ENCODE data around the gene CHKA.

Gene CHKA

DNA sequence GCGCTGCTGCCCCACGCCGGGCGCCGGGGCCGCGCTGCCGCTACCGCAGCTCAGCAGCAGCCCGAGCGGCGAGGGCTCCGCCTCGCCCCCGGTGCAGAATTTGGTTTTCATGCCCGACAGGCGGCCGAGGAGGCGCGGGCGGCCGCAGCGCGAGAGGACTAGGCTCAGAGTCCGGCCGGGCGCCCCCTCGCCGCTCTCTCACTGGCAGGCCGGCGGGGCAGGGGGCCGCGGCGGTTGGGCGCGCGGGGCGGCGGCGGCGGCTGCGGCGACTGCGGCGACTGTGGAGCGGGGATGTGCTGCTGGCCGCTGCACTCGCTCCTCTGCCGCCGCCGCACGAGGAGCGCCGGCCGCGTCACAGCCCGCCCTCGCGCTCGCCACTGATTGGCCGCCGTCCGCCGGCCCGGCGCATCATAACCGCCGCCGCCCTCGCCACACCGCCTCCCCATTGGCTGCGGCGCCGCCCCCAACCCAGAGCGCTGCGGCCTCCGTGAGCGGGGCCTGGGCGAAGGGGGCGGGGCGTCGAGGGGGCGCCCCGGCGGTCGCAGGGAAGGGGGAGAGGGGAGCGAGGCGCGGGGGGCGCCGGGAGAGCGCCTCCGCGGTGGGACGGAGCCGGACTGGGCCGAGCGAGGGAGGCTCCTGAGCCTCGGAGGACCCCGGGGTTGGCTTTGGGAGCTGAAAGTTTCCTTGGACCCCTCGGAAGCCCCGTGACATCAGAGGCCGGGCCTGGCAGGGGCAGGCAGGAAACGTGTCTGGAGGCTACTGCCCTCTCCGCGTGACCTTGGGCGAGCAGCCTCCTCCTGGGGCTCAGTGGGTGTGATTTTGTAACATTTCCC, at the start of gene CHKA:
CHKA (minus strand) TSS at position 322 of the 833 bp plus-strand sequence; CDS start at position 111, 211 bp downstream.
- DNase-seq (ENCODE audit: low spot score): peak; percentile 88

DNA sequence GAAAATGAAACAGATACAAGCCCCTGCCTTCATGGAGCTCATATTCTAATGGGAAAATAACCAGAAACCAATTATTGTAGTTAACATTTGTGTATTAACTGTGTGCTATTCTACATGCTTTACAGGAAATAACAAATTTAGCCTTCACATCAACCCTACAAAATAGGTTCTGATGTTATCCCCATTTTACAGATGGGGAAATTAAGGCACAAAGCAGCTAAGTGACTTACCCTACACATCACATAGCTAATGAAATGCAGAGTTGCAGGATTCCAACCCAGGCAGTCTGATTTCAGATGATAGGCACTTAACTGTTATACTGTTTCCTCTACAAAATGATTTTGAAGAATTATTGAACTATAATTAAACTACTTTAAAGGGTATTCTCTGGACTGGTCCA, 48.3 kb upstream of the CHKA start:
- DNase-seq (ENCODE audit: low spot score): no peak

GRCh38 chr11:68168694-68169093, 47.5 kb upstream of the CHKA start:
- no peak for DNase-seq (ENCODE audit: low spot score)

DNA sequence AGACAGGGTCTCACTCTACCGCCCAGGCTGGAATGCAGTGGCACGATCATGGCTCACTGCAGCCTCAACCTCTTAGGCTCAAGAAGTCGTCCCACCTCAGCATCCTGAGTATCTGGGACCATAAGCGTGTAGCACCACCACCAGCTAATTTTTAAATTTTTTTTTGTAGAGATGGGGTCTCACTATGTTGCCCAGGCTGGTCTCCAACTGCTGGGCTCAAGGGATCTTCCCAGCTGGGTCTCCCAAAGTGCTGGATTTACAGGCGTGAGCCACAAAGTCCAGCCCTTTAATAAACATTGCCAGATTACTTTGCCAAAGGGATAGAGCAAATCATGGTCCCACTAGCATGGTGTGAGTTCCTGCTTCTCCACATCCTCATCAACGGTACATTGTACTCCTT, 46.3 kb upstream of the CHKA start:
- DNase-seq (ENCODE audit: low spot score): no peak

DNA sequence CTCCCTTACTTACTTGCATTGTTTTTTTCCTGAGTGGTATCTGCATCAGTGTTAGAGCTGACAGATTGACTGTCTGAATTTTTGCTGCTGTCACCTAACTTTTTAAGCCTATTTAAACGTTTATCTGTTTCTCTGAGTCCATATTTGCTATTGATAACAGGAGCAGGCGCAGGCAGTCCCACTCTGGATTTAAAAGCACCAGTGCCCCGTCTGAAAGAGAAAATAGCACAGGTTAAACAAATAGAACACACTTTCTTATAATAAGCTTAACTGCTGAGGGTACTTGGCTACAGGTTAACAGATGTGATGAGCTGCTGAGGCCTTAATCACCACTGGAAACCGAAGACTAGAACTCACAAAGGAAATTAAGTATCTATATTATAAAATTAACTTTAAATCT, 45.8 kb upstream of the CHKA start:
- DNase-seq (ENCODE audit: low spot score): no peak

- no peak for DNase-seq (ENCODE audit: low spot score)
These were observed 44.4 kb upstream of the CHKA start for GRCh38 chr11:68165601-68166000.

- DNase-seq (ENCODE audit: low spot score): no peak
These were observed 43.2 kb upstream of the CHKA start for GRCh38 chr11:68164437-68164836.

- no peak for DNase-seq (ENCODE audit: low spot score)
These were observed 42.5 kb upstream of the CHKA start for GRCh38 chr11:68163691-68164090.

DNA sequence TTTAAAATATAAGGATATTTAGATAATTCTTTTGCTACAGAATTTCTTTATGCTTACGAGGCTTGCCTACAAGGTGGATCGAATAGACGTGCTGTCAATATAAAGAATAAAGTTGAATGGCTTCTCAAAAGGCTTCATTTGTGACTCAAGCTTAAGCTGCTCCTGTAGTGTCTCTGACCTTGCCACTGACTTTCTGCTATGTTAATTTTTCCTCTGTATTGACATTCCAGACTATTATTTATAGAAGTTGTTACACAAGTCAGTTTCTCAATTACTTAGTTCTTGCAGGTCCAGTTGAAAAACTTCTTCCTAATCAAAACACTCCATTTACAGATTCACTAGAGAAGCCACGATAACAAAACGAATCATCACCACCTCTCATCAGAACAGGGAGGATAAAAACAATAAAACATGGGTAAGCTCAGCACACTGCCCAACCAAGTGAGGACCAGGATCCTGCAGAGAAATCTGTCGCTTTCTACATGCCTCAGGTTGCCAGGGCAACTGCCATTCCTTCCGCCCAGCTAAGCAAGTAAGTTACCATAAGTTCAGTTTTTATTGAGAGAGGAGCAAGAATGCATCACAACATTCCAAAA, 39.0 kb upstream of the CHKA start:
- no peak for DNase-seq (ENCODE audit: low spot score)

DNA sequence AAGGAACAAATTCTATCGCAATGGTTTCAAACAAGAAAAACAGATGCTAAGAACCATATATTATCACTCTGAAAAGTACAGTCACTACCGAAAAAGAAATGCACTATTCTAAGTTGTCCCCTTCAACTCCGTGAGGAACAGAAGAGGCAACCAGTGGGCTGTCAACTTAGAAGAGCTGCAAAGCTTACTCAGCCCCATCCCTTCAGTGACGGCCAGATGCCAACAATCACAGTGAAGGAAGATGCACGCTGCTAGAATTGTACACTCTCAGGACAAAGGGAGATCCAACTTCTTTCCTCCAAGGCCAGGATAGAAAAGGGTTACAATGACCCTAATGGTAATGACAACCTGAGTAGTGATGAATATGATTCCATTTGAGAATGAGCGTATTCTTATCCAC, 38.5 kb upstream of the CHKA start:
- DNase-seq (ENCODE audit: low spot score): no peak

DNA sequence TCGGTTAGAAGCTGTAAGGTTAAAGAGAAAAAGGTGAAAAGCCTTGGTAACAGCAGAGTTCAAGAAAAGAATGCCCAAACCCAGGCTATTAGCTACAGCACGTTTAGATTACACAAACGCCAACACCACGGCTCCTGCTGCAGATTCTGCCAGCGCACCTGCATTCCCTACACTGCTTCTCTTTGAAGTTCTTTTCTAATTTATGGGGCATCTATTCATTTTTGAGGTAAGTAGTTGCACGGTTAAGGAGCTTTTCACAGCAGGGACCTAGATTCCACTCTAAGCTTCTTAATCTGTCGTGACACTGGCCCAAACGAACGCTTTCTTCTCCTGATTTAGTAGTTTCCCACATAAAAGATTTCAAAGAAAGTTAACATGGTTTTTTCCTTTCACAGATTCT, 38.0 kb upstream of the CHKA start:
- DNase-seq (ENCODE audit: low spot score): no peak

- DNase-seq (ENCODE audit: low spot score): no peak
These were observed 37.4 kb upstream of the CHKA start for GRCh38 chr11:68158580-68158979.

DNA sequence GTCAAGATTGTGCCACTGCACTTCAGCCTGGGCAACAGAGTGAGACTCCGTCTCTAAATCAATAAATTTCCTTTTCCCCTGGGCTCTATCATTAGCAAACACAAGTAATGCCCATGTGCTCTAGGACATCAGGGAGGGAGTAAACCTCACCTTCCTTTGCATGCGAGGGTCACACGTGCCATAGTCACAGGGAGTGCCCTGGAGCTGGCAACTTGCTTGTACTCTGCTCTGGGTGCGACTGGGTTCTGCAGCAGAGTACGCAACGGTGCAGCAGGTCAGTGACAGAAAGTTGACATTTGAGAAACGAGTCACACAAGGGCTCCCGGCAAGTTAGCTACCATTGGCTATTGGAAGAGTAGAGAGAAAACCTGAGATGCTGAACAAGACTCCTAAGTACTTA, 32.6 kb upstream of the CHKA start:
- no peak for DNase-seq (ENCODE audit: low spot score)

- DNase-seq (ENCODE audit: low spot score): no peak
These were observed 28.8 kb upstream of the CHKA start for GRCh38 chr11:68150037-68150436.

- no peak for DNase-seq (ENCODE audit: low spot score)
These were observed 28.2 kb upstream of the CHKA start for GRCh38 chr11:68149417-68149816.

DNA sequence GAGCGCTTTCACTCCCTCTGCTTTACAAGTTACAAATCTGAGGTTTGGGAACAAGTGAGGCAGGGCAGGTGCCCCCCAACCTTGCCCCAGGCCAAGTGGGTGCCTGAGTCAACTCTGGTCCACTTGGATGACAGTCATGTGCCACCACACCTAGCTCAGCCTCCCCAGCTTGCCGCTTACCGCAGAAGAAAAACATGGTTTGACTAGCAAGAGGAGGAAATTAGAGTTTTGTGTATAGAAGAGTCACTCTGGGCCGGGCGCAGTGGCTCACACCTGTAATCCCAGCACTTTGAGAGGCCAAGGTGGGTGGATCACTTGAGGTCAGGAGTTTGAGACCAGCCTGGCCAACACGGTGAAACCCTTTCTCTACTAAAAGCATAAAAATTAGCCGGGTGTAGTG, 27.7 kb upstream of the CHKA start:
- DNase-seq (ENCODE audit: low spot score): no peak

DNA sequence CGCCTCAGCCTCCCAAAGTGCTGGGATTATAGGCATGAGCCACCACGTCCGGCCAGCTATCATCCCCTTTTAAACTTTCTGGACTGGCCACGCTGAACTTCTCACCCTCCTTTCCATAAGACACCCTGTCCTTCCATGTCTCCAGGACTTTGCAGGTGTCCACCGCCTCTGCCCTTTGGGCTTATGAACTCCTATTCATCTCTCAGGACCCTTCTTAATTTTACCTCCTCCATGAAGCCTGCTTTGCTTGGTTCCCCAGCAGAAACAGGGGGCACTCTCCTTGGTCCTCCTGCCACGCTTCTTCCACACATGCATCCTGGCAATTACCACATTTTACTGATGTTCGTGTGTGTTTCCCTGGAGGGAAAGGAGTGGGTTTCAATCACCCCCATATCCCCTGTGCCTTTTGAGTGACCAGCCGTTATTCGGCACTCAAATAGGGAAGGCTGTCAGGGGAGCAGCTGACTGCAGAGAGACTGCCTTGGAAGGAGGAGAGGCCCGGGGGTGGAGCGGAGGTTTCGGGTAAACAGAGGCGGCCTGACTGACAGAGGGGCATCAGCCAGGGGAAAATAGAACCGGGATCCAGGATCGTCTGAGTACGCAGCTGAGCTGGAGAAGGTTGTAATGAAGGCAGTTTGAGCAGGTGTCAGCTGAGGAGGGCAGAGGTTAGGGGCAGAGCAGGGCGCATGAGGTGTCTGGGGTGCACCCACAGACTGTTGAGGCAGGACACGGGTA, 27.1 kb upstream of the CHKA start:
- no peak for DNase-seq (ENCODE audit: low spot score)

GRCh38 chr11:68146704-68147474, 25.7 kb upstream of the CHKA start:
- DNase-seq (ENCODE audit: low spot score): no peak

DNA sequence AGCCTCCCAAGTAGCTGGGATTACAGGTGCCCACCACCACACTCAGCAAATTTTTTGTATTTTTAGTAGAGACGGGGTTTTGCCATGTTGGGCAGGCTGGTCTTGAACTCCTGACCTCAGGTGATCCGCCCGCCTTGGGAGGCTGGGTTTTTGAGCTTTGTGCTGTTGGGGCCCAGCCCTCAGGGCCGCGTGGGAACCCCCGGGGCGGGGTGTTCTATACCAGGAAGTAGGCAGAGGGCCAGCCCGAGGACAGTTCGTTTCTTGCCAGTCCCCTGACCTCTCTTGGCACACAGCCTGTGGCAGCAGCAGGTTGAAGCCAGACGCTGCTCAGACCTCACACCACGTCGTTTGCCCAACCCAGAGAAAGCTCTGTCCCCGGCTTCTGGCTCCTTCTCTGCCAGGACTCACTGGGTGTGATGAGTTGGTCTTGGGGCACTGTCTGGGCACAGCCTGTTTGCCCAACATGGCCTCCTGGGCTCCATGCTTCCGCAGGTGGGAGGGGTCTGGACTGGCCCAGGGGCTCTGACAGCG, 24.9 kb upstream of the CHKA start:
- DNase-seq (ENCODE audit: low spot score): no peak

DNA sequence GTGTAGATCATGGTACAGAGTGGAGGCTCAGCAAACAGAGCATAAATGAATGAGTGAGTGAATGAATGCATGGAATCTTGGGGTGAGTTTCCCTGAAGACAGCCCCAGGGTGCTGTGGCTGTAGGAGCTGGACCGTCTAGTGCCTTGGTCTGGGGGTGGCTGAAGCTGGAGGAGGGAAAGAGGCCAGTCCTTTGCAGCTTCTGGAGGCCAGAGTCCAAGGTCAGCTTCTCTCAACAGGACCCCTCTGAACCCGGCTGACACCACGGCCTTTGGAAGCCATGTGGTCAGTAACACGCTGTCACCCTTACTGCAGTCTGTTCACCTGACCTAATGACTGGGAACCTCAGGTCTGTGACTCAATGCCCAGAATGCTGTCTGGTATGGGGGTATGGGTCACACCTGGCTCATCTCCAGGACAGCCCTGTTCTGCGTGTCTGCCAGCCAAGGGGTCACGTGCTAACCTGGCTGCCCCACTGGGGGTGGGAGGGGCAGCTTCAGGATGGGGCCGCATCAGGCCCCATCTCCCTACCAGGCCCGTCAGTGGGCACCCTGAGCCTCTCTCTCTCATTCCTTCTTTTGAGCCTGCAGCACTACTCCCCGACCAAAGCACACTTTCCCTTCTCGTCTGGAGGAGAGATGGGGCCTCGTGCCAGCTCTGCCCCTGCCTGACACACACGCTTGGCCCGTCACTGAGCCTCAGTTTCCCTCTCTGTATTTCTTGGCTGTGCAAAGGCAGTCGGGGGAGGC, 24.1 kb upstream of the CHKA start:
- no peak for DNase-seq (ENCODE audit: low spot score)

DNA sequence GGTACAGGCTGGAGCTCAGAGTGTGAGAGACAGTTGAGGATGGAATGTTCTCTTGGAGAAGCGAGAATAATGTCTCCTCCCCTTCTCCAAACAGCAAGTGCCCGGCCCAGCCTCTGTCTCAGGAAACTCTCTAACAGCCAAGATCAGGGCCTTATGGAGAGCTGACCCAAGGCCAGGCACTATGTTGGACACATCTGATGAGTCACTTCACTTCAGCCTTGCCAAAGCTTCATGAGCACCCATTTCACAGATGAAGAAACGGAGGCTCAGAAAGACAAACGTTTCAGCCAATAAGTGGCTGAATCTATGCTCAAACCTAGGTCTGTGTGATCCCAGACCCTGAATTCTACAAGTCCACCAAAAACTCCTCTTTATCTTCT, 22.1 kb upstream of the CHKA start:
- DNase-seq (ENCODE audit: low spot score): no peak

All from activated CD4-positive, alpha-beta T cell treated with anti-CD3 and anti-CD28 coated beads, Interleukin-2, Interleukin-4, amounts not matched to agents 100 ng/mL and 50 ng/mL, durations not matched to agents 16 hours and 8 hours (primary cell).